ENCODE data around the gene NT5E. TPM values are rescaled to one million over a fixed set of nuclear protein-coding genes. Genes with fewer than 3 reads are reported as not detected.

The NT5E gene
- total RNA-seq, 2 experiments from 2014 or later: 5.2 to 6.7 TPM

GRCh38 chr6:85490516-85491248 is 40.8 kb downstream of the NT5E start:
- Mint-ChIP-seq H3K27ac (no peak overlapping the region), H3K4me3 (no peak overlapping the region), H3K9me3 (no peaks in the 10 kb centered on the region), H3K27me3 (no peaks in the 10 kb centered on the region), H3K4me1 (ENCODE audit: low read depth) (no peaks in the 10 kb centered on the region), H3K36me3 (ENCODE audit: low read depth) (peaks cover 6% of the 10 kb centered on the region)
- POLR2A ChIA-PET: no interaction called here
- TF ChIP-seq CTCF (IDR thresholded peaks at IDR 0.05): no peak
- intact Hi-C loops (cut with micrococcal nuclease): no loop called here
- DNase-seq (no peak), ATAC-seq (no peak)
- CTCF ChIA-PET: interaction anchor here (1.0 to 17.9 kb wide), 3 partner anchors 31 to 136 kb away, joined by 3 to 364 read pairs (median 5); partner anchors contain the start of gene NT5E

GRCh38 chr6:85493389-85493788 is 43.5 kb downstream of the NT5E start:
- no peak overlapping the region for H3K27ac Mint-ChIP-seq
- ATAC-seq (no peak), DNase-seq (no peak)
- intact Hi-C loops (cut with micrococcal nuclease): no loop called here
- peaks cover 8% of the 10 kb centered on the region for H3K4me1 Mint-ChIP-seq (ENCODE audit: low read depth)
- H3K27me3 Mint-ChIP-seq: no peaks in the 10 kb centered on the region
- CTCF ChIA-PET: interaction anchor here (1.4 to 6.2 kb wide), 4 partner anchors 10 to 169 kb away, joined by 4 to 59 read pairs (median 16); no protein-coding TSS in a partner anchor
- H3K9me3 Mint-ChIP-seq: peaks cover 18% of the 10 kb centered on the region
- no peak overlapping the region for H3K4me3 Mint-ChIP-seq
- POLR2A ChIA-PET: interaction anchor here (0.8 kb wide), 1 partner anchor 9 kb away, joined by 3 read pairs; no protein-coding TSS in a partner anchor
- no peak for TF ChIP-seq CTCF (IDR thresholded peaks at IDR 0.05)
- H3K36me3 Mint-ChIP-seq (ENCODE audit: low read depth): peaks cover 23% of the 10 kb centered on the region

GRCh38 chr6:85494547-85495536 is 45.0 kb downstream of the NT5E start:
- peaks cover 20% of the 10 kb centered on the region for H3K4me1 Mint-ChIP-seq (ENCODE audit: low read depth)
- no peak for ATAC-seq
- POLR2A ChIA-PET: interaction anchor here (0.7 kb wide), 1 partner anchor 145 kb away, joined by 3 read pairs; no protein-coding TSS in a partner anchor
- H3K9me3 Mint-ChIP-seq: peaks cover 18% of the 10 kb centered on the region
- no peaks in the 10 kb centered on the region for H3K27me3 Mint-ChIP-seq
- DNase-seq: no peak
- no peak overlapping the region for H3K27ac Mint-ChIP-seq
- CTCF ChIA-PET: interaction anchor here (0.8 to 6.2 kb wide), 5 partner anchors 9 to 171 kb away, joined by 3 to 59 read pairs (median 12); no protein-coding TSS in a partner anchor
- TF ChIP-seq CTCF (IDR thresholded peaks at IDR 0.05): no peak
- intact Hi-C loops (cut with micrococcal nuclease): no loop called here
- no peak overlapping the region for H3K4me3 Mint-ChIP-seq
- peaks cover 23% of the 10 kb centered on the region for H3K36me3 Mint-ChIP-seq (ENCODE audit: low read depth)

GRCh38 chr6:85496009-85496579 is 46.2 kb downstream of the NT5E start:
- Mint-ChIP-seq H3K27ac (peak overlapping the region; percentile 74), H3K36me3 (ENCODE audit: low read depth) (peaks cover 21% of the 10 kb centered on the region), H3K9me3 (peaks cover 18% of the 10 kb centered on the region), H3K4me1 (ENCODE audit: low read depth) (peaks cover 21% of the 10 kb centered on the region), H3K27me3 (no peaks in the 10 kb centered on the region), H3K4me3 (no peak overlapping the region)
- TF ChIP-seq CTCF (IDR thresholded peaks at IDR 0.05): no peak
- ChIA-PET POLR2A (interaction anchor here (1.8 kb wide), 1 partner anchor 46 kb away, joined by 5 read pairs; the partner anchor contains the start of gene NT5E), CTCF (interaction anchor here (1.1 to 6.2 kb wide), 5 partner anchors 12 to 141 kb away, joined by 3 to 59 read pairs (median 24); no protein-coding TSS in a partner anchor)
- DNase-seq (no peak), ATAC-seq (peak; percentile 35)
- intact Hi-C loops (cut with micrococcal nuclease): no loop called here

Data from activated CD8-positive, alpha-beta T cell treated with anti-CD3 and anti-CD28 coated beads for 36 hours (primary cell).